Suprapubic skin (tissue), 4 donors: ENCODE data around the gene KIF22.

Experiments used
- CTCF ChIP-seq, 2 donors: fragments of 200-600 bp in 1 of 2; fragments of 450-650 bp in 1 of 2; sonication (generic) in 1 of 2; IDR thresholded peaks; one replicate each; pipeline ENCODE4 v1.5.1; 2016 to 2019; ENCODE audit warnings: antibody characterized with exemption in 2 of 2, mild to moderate bottlenecking in 1 of 2, moderate library complexity in 1 of 2
- EP300 ChIP-seq: sonication (generic); formaldehyde crosslinking; IDR thresholded peaks from one replicate; pipeline ENCODE4 v1.6.1; 2017; ENCODE audit warnings: antibody characterized with exemption
- POLR2A ChIP-seq, 2 donors: fragments of 450-650 bp; IDR thresholded peaks; one replicate each; pipeline ENCODE4 v1.6.1; 2017; ENCODE audit warnings: antibody characterized with exemption in 2 of 2, mild to moderate bottlenecking in 2 of 2, moderate library complexity in 2 of 2
- POLR2AphosphoS5 ChIP-seq, 3 donors: sonication (generic); formaldehyde crosslinking; IDR thresholded peaks; one replicate each; pipeline ENCODE4 v1.6.1; 2017; ENCODE audit warnings: antibody characterized with exemption in 3 of 3

DNA sequence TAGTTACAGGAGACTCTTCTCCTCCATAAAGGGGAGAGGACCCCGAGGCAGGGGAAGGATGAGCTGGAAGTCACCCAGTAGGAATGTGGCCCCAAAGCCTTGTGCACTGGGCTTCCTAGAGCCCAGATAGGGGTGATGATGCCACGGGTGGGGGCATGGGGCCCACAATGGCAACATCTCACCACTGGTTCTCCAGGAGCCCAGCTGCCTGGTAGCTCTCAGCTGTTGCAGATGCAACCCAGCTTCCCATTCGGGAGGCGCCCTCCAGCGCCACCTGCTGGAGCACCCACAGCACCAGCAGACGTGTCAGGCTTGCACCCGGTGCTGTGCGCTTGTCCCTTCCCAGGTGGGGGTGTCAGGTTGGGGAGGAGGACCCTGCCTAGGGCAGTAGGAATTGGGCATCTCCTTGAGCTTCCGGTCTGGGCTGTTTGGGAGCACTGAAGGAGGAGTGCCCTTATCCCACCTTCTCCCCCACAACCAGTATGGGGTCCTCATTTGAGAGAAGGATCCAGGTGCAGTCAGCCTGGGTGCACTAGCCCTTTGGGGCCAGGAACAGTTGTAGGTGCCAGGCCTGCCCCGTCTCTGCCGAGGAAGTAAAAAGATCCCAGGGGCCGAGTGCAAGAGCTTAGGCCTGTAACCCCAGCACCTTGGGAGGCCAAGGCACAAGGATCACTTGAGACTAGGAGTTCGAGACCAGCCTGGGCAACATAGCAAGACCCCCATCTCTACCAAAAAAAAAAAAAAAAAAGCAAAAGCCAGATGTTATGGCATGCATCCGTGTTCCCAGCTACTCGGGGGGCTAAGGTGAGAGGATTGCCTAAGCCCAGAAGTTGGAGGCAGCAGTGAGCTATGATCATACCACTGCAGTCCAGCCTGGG is 58.1 kb downstream of the KIF22 start:
- TF ChIP-seq CTCF (IDR thresholded peaks at IDR 0.05): peak; percentile 48 to 90
- no peak for TF ChIP-seq POLR2AphosphoS5 (IDR thresholded peaks at IDR 0.05)
- no peak for TF ChIP-seq POLR2A (IDR thresholded peaks at IDR 0.05)
- no peak for TF ChIP-seq EP300
